ENCODE measurements around the gene PHYH.

- TF ChIP-seq POLR2A (IDR thresholded peaks at IDR 0.05), result no peak
- TF ChIP-seq CTCF (IDR thresholded peaks at IDR 0.05), result no peak
- TF ChIP-seq POLR2AphosphoS5 (IDR thresholded peaks at IDR 0.05), result no peak
These were observed 52.6 kb downstream of the PHYH start for GRCh38 chr10:13247246-13247645.
